BLaER1 treated with 17β-estradiol and CSF1 and Interleukin-3, amounts not matched to agents 10 nM and 100 nM (cell line): ENCODE measurements around the gene SAMD4A.

Source experiments
- H3K27ac ChIP-seq, 11 experiments: shearing (Covaris generic); formaldehyde crosslinking; 2 replicates each; pipeline ENCODE4 v1.8.1; 2022
- H3K27me3 ChIP-seq, 11 experiments: shearing (Covaris generic); formaldehyde crosslinking; 2 replicates each; pipeline ENCODE4 v1.8.1; 2022
- H3K36me3 ChIP-seq, 11 experiments: shearing (Covaris generic); formaldehyde crosslinking; 2 replicates each; pipeline ENCODE4 v1.8.1; 2022
- H3K4me1 ChIP-seq, 10 experiments: shearing (Covaris generic); formaldehyde crosslinking; 2 replicates each; pipeline ENCODE4 v1.8.1; 2022
- H3K4me2 ChIP-seq, 11 experiments: shearing (Covaris generic); formaldehyde crosslinking; 2 replicates each; pipeline ENCODE4 v1.8.1; 2022
- H3K4me3 ChIP-seq, 10 experiments: shearing (Covaris generic); formaldehyde crosslinking; 2 replicates each; pipeline ENCODE4 v1.8.1; 2022
- H3K9ac ChIP-seq, 11 experiments: shearing (Covaris generic); formaldehyde crosslinking; 2 replicates each; pipeline ENCODE4 v1.8.1; 2022
- H3K9me3 ChIP-seq, 11 experiments: shearing (Covaris generic); formaldehyde crosslinking; replicated peaks in 1 of 11; 2 replicates each; pipeline ENCODE4 v1.8.1; 2022
- H4K20me1 ChIP-seq, 11 experiments: shearing (Covaris generic); formaldehyde crosslinking; 2 replicates each; pipeline ENCODE4 v1.8.1; 2022
- Cebpa-rat ChIP-seq, 11 experiments: shearing (Covaris generic); IDR thresholded peaks; 2 replicates each; pipeline ENCODE4 v1.8.1; 2022

Gene SAMD4A

DNA sequence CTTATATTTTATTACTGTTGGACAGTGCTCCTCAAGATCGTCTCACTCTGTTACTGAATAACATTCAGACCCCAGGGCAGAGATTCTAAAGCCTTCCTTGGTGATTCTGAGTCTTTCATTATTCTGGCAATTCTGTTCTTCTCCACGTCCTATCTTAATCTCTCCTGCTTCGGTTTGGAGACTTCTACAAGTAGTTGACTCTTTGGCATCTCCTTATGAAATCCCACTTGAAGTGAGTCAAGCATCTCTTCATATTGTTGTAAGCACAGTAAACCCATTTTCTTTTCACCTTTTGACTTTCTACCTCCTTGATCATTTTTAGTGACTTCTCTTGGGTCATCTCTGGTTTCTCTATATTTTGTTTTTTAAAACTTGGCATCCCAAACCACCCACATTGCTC lies 132.8 kb downstream of the SAMD4A start:
- Histone ChIP-seq H4K20me1 (peaks cover 0 to 55% (median 0%) of the 10 kb centered on the region in 11 experiments; a peak in 5 of 22 replicates), H3K4me2 (no peak overlapping the region), H3K27ac (no peak overlapping the region), H3K4me1 (peaks cover 0 to 13% (median 0%) of the 10 kb centered on the region in 10 experiments; a peak in 5 of 20 replicates), H3K9ac (no peak overlapping the region), H3K9me3 (0 out of 22 replicates have a peak, but pooled peaks cover 0 to 1% (median 0%) of the 10 kb centered on the region in 11 experiments), H3K36me3 (peaks cover 8 to 44% (median 23%) of the 10 kb centered on the region in 11 experiments; a peak in 19 of 22 replicates), H3K27me3 (no peaks in the 10 kb centered on the region), H3K4me3 (no peak overlapping the region)
- TF ChIP-seq Cebpa-rat (IDR thresholded peaks at IDR 0.05) = no peak

DNA sequence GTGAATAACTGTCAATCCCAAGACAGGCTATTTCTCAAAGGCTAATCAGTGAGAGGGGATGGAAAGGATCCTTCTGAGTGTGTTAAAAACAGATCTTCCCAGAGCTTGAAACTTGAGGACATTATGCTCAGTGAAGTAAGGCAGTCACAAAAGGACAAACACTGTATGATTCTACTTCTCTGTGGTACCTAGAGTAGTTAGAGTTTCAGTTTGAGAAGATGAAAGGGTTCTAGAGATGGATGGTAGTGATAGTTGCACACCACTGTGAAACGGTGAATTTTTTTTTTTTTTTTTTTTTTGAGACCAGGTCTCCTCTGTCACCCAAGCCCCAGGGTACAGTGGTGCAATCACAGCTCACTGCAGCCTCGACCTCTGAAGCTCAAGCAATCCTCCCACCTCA lies 133.8 kb downstream of the SAMD4A start:
- Histone ChIP-seq H3K9ac (no peak overlapping the region), H3K4me1 (peaks cover 0 to 23% (median 4%) of the 10 kb centered on the region in 10 experiments; a peak in 12 of 20 replicates), H3K36me3 (peaks cover 8 to 46% (median 23%) of the 10 kb centered on the region in 11 experiments; a peak in 19 of 22 replicates), H3K4me3 (no peak overlapping the region), H3K9me3 (no peaks in the 10 kb centered on the region), H4K20me1 (peaks cover 0 to 52% (median 0%) of the 10 kb centered on the region in 11 experiments; a peak in 5 of 22 replicates), H3K27ac (no peak overlapping the region), H3K4me2 (no peak overlapping the region), H3K27me3 (no peaks in the 10 kb centered on the region)
- no peak for TF ChIP-seq Cebpa-rat (IDR thresholded peaks at IDR 0.05)

DNA sequence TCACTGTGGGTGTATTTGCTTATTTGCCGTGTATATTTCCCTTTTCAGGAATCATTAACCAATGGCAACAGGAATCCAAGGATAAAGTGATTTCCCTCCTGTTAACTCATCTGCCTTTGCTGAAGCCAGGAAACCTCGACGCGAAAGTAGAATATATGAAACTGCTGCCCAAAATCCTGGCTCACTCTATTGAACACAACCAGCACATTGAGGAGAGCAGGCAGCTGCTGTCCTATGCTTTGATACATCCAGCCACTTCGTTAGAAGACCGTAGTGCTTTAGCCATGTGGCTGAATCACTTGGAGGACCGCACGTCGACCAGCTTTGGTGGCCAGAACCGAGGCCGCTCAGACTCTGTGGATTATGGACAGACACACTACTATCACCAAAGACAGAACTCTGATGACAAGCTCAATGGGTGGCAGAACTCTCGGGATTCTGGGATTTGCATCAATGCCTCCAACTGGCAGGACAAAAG lies 135.1 kb downstream of the SAMD4A start:
- H3K27me3 ChIP-seq = no peaks in the 10 kb centered on the region
- no peak for TF ChIP-seq Cebpa-rat (IDR thresholded peaks at IDR 0.05)
- H3K4me1 ChIP-seq = peaks cover 9 to 37% (median 17%) of the 10 kb centered on the region in 10 experiments
- H3K36me3 ChIP-seq = peaks cover 8 to 49% (median 23%) of the 10 kb centered on the region in 11 experiments; a peak in 19 of 22 replicates
- H3K4me2 ChIP-seq = no peak overlapping the region
- H4K20me1 ChIP-seq = peaks cover 0 to 57% (median 0%) of the 10 kb centered on the region in 11 experiments; a peak in 5 of 22 replicates
- no peaks in the 10 kb centered on the region; a peak in 1 of 22 replicates for H3K9me3 ChIP-seq
- no peak overlapping the region for H3K27ac ChIP-seq
- no peak overlapping the region for H3K9ac ChIP-seq
- no peak overlapping the region for H3K4me3 ChIP-seq

DNA sequence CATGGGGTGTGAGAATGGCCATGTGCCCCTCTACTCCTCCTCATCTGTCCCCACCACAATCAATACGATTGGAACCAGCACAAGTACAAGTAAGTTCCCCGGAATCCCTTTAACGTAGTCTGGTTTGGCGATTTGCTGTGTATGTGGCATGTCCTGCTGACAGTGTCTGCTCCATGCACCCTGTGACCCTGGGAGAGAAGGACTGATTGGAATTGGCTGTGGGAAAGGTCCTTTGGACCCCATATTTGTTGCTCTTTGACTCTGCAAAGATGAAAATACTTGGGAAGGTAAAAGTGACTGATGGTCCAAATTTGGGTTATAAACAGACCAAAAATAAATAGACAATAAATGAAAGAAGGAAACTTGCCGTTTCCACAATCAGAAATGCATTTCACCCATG lies 135.6 kb downstream of the SAMD4A start:
- Histone ChIP-seq H3K4me2 (no peak overlapping the region), H3K9me3 (no peaks in the 10 kb centered on the region; a peak in 1 of 22 replicates), H3K36me3 (peaks cover 8 to 49% (median 23%) of the 10 kb centered on the region in 11 experiments; a peak in 19 of 22 replicates), H3K9ac (no peak overlapping the region), H3K27me3 (no peaks in the 10 kb centered on the region), H3K4me3 (no peak overlapping the region), H3K27ac (no peak overlapping the region), H4K20me1 (peaks cover 0 to 61% (median 0%) of the 10 kb centered on the region in 11 experiments; a peak in 5 of 22 replicates), H3K4me1 (peaks cover 13 to 41% (median 21%) of the 10 kb centered on the region in 10 experiments)
- TF ChIP-seq Cebpa-rat (IDR thresholded peaks at IDR 0.05) = no peak

GRCh38 chr14:54703082-54703481 lies 136.2 kb downstream of the SAMD4A start:
- peaks cover 19 to 47% (median 27%) of the 10 kb centered on the region in 10 experiments for H3K4me1 ChIP-seq
- H3K27ac ChIP-seq = no peak overlapping the region
- H3K36me3 ChIP-seq = peaks cover 8 to 49% (median 23%) of the 10 kb centered on the region in 11 experiments; a peak in 19 of 22 replicates
- no peak overlapping the region for H3K4me2 ChIP-seq
- H4K20me1 ChIP-seq = peaks cover 0 to 59% (median 0%) of the 10 kb centered on the region in 11 experiments; a peak in 5 of 22 replicates
- no peaks in the 10 kb centered on the region; a peak in 1 of 22 replicates for H3K9me3 ChIP-seq
- no peaks in the 10 kb centered on the region for H3K27me3 ChIP-seq
- TF ChIP-seq Cebpa-rat (IDR thresholded peaks at IDR 0.05) = no peak
- H3K9ac ChIP-seq = no peak overlapping the region
- H3K4me3 ChIP-seq = no peak overlapping the region

DNA sequence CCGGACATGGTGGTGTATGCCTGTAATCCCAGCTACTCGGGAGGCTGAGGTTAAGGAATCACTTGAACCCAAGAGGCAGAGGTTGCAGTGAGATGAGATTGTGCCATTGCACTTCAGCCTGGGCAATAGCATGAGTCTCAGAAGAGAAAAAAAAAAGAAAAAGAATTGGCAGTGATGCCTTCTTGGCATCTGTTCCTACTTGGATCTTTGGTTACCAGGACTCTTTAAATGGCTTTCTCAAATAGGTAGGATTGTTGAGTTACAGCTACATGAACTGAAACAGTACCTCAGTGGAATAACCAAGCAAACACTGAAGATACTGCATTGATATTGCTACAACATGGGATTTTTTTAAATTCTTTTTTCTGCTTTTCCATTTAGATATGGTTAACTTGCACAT lies 136.8 kb downstream of the SAMD4A start:
- Histone ChIP-seq H3K27me3 (no peaks in the 10 kb centered on the region), H3K4me3 (no peak overlapping the region), H4K20me1 (peaks cover 0 to 53% (median 0%) of the 10 kb centered on the region in 11 experiments; a peak in 5 of 22 replicates)

DNA sequence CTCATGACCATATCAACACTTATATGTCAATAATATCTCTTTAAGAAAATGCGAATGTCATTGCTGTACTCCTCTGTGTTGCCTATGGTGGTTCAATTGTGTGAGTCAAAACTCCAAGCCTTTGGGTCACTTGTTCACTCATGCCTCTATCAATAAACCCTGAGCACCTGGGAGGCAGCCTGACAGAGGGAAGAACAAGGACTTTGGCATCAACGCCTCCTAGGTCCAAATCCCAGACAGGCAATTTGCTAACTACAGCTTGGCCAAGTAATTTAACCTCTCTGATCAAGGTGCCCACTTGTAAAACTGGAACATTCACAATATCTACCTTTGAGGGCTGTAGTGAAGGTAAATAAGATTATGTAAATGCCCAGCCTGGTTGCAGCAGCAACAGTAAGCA lies 137.8 kb downstream of the SAMD4A start:
- no peaks in the 10 kb centered on the region for H3K27me3 ChIP-seq
- no peak for TF ChIP-seq Cebpa-rat (IDR thresholded peaks at IDR 0.05)
- H3K4me1 ChIP-seq = peaks cover 36 to 52% (median 41%) of the 10 kb centered on the region in 10 experiments
- no peak overlapping the region for H3K9ac ChIP-seq
- H3K4me2 ChIP-seq = peak overlapping the region in 1 of 11 experiments; percentile 66; a peak in 2 of 22 replicates
- peaks cover 0 to 45% (median 0%) of the 10 kb centered on the region in 11 experiments; a peak in 4 of 22 replicates for H4K20me1 ChIP-seq
- H3K9me3 ChIP-seq = no peaks in the 10 kb centered on the region; a peak in 1 of 22 replicates
- H3K4me3 ChIP-seq = no peak overlapping the region
- no peak overlapping the region for H3K27ac ChIP-seq
- peaks cover 8 to 49% (median 23%) of the 10 kb centered on the region in 11 experiments; a peak in 19 of 22 replicates for H3K36me3 ChIP-seq

More for the DNA sequence above, 136.8 kb downstream of the SAMD4A start:
- no peak overlapping the region for H3K27ac ChIP-seq
- H3K36me3 ChIP-seq = peaks cover 8 to 49% (median 23%) of the 10 kb centered on the region in 11 experiments; a peak in 19 of 22 replicates
- TF ChIP-seq Cebpa-rat (IDR thresholded peaks at IDR 0.05) = no peak
- H3K9me3 ChIP-seq = no peaks in the 10 kb centered on the region; a peak in 1 of 22 replicates
- no peak overlapping the region for H3K4me2 ChIP-seq
- H3K4me1 ChIP-seq = peaks cover 26 to 48% (median 31%) of the 10 kb centered on the region in 10 experiments
- H3K9ac ChIP-seq = no peak overlapping the region

GRCh38 chr14:54706769-54707168 lies 139.8 kb downstream of the SAMD4A start:
- Histone ChIP-seq H3K27me3 (no peaks in the 10 kb centered on the region), H3K4me2 (peak overlapping the region; percentile 31 to 95 (median 78)), H3K36me3 (peaks cover 10 to 42% (median 20%) of the 10 kb centered on the region in 11 experiments; a peak in 19 of 22 replicates), H3K9me3 (peaks cover 0 to 3% (median 0%) of the 10 kb centered on the region in 11 experiments; a peak in 3 of 22 replicates), H4K20me1 (peaks cover 0 to 35% (median 0%) of the 10 kb centered on the region in 11 experiments; a peak in 3 of 22 replicates), H3K4me3 (no peak overlapping the region), H3K27ac (peak overlapping the region in 3 of 11 experiments; percentile 42 to 93 (median 47); a peak in 1 of 22 replicates), H3K4me1 (peaks cover 52 to 67% (median 61%) of the 10 kb centered on the region in 10 experiments), H3K9ac (no peak overlapping the region)
- no peak for TF ChIP-seq Cebpa-rat (IDR thresholded peaks at IDR 0.05)

GRCh38 chr14:54708161-54708560 lies 141.2 kb downstream of the SAMD4A start:
- H4K20me1 ChIP-seq = peaks cover 0 to 34% (median 0%) of the 10 kb centered on the region in 11 experiments; a peak in 2 of 22 replicates
- no peak for TF ChIP-seq Cebpa-rat (IDR thresholded peaks at IDR 0.05)
- peaks cover 0 to 28% (median 9%) of the 10 kb centered on the region in 11 experiments; a peak in 12 of 22 replicates for H3K36me3 ChIP-seq
- peaks cover 0 to 3% (median 0%) of the 10 kb centered on the region in 11 experiments; a peak in 3 of 22 replicates for H3K9me3 ChIP-seq
- peak overlapping the region in 2 of 11 experiments; percentile 1 to 20; a peak in 1 of 22 replicates for H3K9ac ChIP-seq
- peaks cover 65 to 81% (median 74%) of the 10 kb centered on the region in 10 experiments for H3K4me1 ChIP-seq
- H3K27me3 ChIP-seq = no peaks in the 10 kb centered on the region
- 0 out of 20 replicates have a peak overlapping the region, but pooled peaks of 1 of the 10 experiments have one; percentile 3 for H3K4me3 ChIP-seq
- H3K27ac ChIP-seq = peak overlapping the region in 6 of 11 experiments; percentile 25 to 93 (median 44); a peak in 12 of 22 replicates
- peak overlapping the region; percentile 59 to 95 (median 78) for H3K4me2 ChIP-seq
